ENCODE results near the gene CD83. TPM values are rescaled to one million over a fixed set of nuclear protein-coding genes. Genes with fewer than 3 reads are reported as not detected.

CD83 gene
- total RNA-seq, 1 experiment from 2014 or later, result 5.5 TPM

GRCh38 chr6:14151773-14152172 is 34.2 kb downstream of the CD83 start (continued):
- TF ChIP-seq ZBTB21 (CRISPR knock-in tag; IDR thresholded peaks at IDR 0.05; ENCODE audit: borderline replicate concordance) (no peak), AR (CRISPR knock-in tag; IDR thresholded peaks at IDR 0.05) (no peak), ZBTB43 (CRISPR knock-in tag; IDR thresholded peaks at IDR 0.05) (no peak), ATF6 (CRISPR knock-in tag; IDR thresholded peaks at IDR 0.05) (no peak), FOXP1 (CRISPR knock-in tag; IDR thresholded peaks at IDR 0.05; ENCODE audit: borderline replicate concordance) (no peak)

- Mint-ChIP-seq H3K36me3 (peaks cover 2% of the 10 kb centered on the region), H3K9me3 (peaks cover 21% of the 10 kb centered on the region), H3K4me1 (peaks cover 4% of the 10 kb centered on the region; the same call in 1 of the 2 replicates), H3K27ac (no peak overlapping the region), H3K27me3 (ENCODE audit: low read depth) (no peaks in the 10 kb centered on the region; the same call in 1 of the 2 replicates), H3K4me3 (no peak overlapping the region)
- ATAC-seq (no peak), DNase-seq (ENCODE audit: low spot score) (no peak)
- ChIA-PET POLR2A (no interaction called here), CTCF (no interaction called here)
- TF ChIP-seq AR (CRISPR knock-in tag; IDR thresholded peaks at IDR 0.05), result no peak
- no peak for TF ChIP-seq HMGA2 (CRISPR knock-in tag; IDR thresholded peaks at IDR 0.05)
- TF ChIP-seq TCF7 (CRISPR knock-in tag; IDR thresholded peaks at IDR 0.05; ENCODE audit: low read depth), result no peak
- no peak for TF ChIP-seq ZNF281 (CRISPR knock-in tag; IDR thresholded peaks at IDR 0.05)
- TF ChIP-seq CTCF (IDR thresholded peaks at IDR 0.05), result no peak
- no peak for TF ChIP-seq IRF2 (CRISPR knock-in tag; IDR thresholded peaks at IDR 0.05; ENCODE audit: borderline replicate concordance, low read depth)
Observed at GRCh38 chr6:14153228-14153627, 35.7 kb downstream of the CD83 start.

Measured in WTC11 (cell line).